ENCODE results near the gene HSBP1L1. TPM values are rescaled to one million over a fixed set of nuclear protein-coding genes. Genes with fewer than 3 reads are reported as not detected.
"Not testable (repeated sequence)": the region's sequence is repeated elsewhere in the genome, so short reads cannot be mapped to it uniquely, and the experiment has no call there.

HSBP1L1 gene
- total RNA-seq, 4 donors from 2014 or later: 25.7 to 51.8 (median 39.6) TPM

DNA sequence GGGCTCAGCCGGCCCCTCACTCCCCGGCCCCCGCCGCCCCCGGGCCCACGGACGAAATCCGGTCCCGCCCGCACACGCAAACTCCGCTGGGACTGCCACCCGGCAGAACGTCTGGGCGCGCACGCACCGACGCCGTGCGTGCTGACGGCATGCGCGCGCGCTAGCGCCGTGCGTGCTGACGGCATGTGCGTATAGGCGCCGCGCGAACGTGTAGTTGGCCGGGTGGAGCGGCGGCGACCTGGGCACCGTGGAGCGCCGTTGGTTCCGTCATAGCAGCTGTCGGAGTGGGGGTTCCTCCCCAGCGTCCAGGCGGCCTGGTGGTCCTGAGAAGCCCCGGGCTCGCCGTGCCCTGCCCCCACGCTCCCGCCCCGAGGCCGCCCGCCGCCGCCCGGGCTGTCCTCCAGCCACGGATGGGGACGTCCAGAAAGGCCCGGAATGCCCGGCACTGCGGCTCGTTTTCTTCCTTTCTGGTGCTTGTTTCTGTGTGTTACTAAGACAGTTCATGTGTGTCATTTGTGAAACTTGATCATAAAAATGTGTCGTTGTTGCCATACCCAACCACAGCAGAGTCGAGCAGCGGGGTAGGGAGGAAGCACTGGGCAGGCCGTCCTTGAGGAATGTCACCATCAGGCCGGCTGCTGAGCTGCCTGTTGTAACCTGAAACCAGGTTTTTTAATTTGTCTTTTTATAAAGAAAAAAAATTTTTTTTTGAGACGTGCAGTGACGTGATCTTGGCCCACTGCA is 24.2 kb downstream of the HSBP1L1 start, which contains the start of gene TXNL4A:
Gene TXNL4A, minus strand, starts transcription at position 113 of the 744 bp plus-strand sequence. CDS start 171 bp downstream, outside the sequence.
- TF ChIP-seq, protein P1, sequence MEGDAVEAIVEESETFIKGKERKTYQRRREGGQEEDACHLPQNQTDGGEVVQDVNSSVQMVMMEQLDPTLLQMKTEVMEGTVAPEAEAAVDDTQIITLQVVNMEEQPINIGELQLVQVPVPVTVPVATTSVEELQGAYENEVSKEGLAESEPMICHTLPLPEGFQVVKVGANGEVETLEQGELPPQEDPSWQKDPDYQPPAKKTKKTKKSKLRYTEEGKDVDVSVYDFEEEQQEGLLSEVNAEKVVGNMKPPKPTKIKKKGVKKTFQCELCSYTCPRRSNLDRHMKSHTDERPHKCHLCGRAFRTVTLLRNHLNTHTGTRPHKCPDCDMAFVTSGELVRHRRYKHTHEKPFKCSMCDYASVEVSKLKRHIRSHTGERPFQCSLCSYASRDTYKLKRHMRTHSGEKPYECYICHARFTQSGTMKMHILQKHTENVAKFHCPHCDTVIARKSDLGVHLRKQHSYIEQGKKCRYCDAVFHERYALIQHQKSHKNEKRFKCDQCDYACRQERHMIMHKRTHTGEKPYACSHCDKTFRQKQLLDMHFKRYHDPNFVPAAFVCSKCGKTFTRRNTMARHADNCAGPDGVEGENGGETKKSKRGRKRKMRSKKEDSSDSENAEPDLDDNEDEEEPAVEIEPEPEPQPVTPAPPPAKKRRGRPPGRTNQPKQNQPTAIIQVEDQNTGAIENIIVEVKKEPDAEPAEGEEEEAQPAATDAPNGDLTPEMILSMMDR (IDR thresholded peaks at IDR 0.05): no peak
- TF ChIP-seq POLR2A (IDR thresholded peaks at IDR 0.05): peak; percentile 40 to 89
- Histone ChIP-seq H3K27ac (peak within 1 kb of the TSS; percentile 94 to 97 (median 97)), H3K4me3 (replicated peaks in 1 of 3) (peak within 1 kb of the TSS; percentile 78 to 93 (median 92)), H3K9me3 (no peaks in the 10 kb centered on the region), H3K27me3 (no peaks in the 10 kb centered on the region), H3K36me3 (peaks cover 0 to 4% of the 10 kb centered on the region in 2 donors), H3K4me1 (peaks cover 19% of the 10 kb centered on the region in 2 donors)
- 0 to 1% methylated on average over 20 to 28 of the region's 71 CpGs for WGBS, 2 donors
- intact Hi-C loops (cut with DNase I): no loop called here
- DNase-seq: peak; percentile 81 to 84

- intact Hi-C loops (cut with DNase I): no loop called here
- Histone ChIP-seq H3K4me1 (peaks cover 18 to 19% of the 10 kb centered on the region in 2 donors), H3K27ac (peak overlapping the region in 2 of 3 donors; percentile 94 to 97), H3K27me3 (no peaks in the 10 kb centered on the region), H3K9me3 (no peaks in the 10 kb centered on the region), H3K36me3 (peaks cover 0 to 4% of the 10 kb centered on the region in 2 donors), H3K4me3 (replicated peaks in 1 of 3) (peak overlapping the region in 2 of 3 donors; percentile 78 to 92)
- no peak for TF ChIP-seq POLR2A (IDR thresholded peaks at IDR 0.05)
- TF ChIP-seq, protein P1 (IDR thresholded peaks at IDR 0.05): no peak
- no peak for DNase-seq
- WGBS, 2 donors: 59 to 69% methylated on average over 14 of the region's 14 CpGs
Measured at GRCh38 chr18:79989195-79989497, 24.7 kb downstream of the HSBP1L1 start.

- H3K9me3 ChIP-seq: no peaks in the 10 kb centered on the region
- H3K27me3 ChIP-seq: no peaks in the 10 kb centered on the region
- intact Hi-C loops (cut with DNase I): no loop called here
- DNase-seq: no peak
- peaks cover 14 to 16% of the 10 kb centered on the region in 2 donors for H3K4me1 ChIP-seq
- no peaks in the 10 kb centered on the region for H3K36me3 ChIP-seq
- 89 to 90% methylated on average over 2 of the region's 2 CpGs for WGBS, 2 donors
- no peak overlapping the region for H3K27ac ChIP-seq
- TF ChIP-seq, protein P1 (IDR thresholded peaks at IDR 0.05): no peak
- TF ChIP-seq POLR2A (IDR thresholded peaks at IDR 0.05): no peak
- no peak overlapping the region for H3K4me3 ChIP-seq (replicated peaks in 1 of 3)
Measured at GRCh38 chr18:79991494-79991893, 27.1 kb downstream of the HSBP1L1 start.

GRCh38 chr18:79999701-80000100 is 35.3 kb downstream of the HSBP1L1 start:
- H3K9me3 ChIP-seq; DNase-seq; H3K36me3 ChIP-seq; H3K4me1 ChIP-seq; H3K4me3 ChIP-seq (replicated peaks in 1 of 3); H3K27ac ChIP-seq; H3K27me3 ChIP-seq: not testable (repeated sequence)
- 81 to 85% methylated on average over 2 of the region's 2 CpGs for WGBS, 2 donors
- intact Hi-C loops (cut with DNase I): loop anchor here (10.0 kb wide), 1 partner anchor 55 kb away; no protein-coding TSS in a partner anchor

- WGBS, 2 donors: 74% methylated on average over 2 of the region's 3 CpGs
- intact Hi-C loops (cut with DNase I): loop anchor here (10.0 kb wide), 1 partner anchor 54 kb away; no protein-coding TSS in a partner anchor
Measured at GRCh38 chr18:80000877-80001276, 36.4 kb downstream of the HSBP1L1 start.

More at GRCh38 chr18:80000877-80001276, 36.4 kb downstream of the HSBP1L1 start:
- DNase-seq: no peak
- Histone ChIP-seq H3K27me3 (no peaks in the 10 kb centered on the region), H3K4me3 (replicated peaks in 1 of 3) (no peak overlapping the region), H3K36me3 (no peaks in the 10 kb centered on the region), H3K4me1 (no peaks in the 10 kb centered on the region), H3K27ac (no peak overlapping the region), H3K9me3 (no peaks in the 10 kb centered on the region)
- TF ChIP-seq, protein P1 (IDR thresholded peaks at IDR 0.05): no peak
- no peak for TF ChIP-seq POLR2A (IDR thresholded peaks at IDR 0.05)

Data from thyroid gland (tissue), 4 donors.